C4-2B (cell line): Measurements from ENCODE around the gene KCNK13.
"Not testable (repeated sequence)": the region's sequence is repeated elsewhere in the genome, so short reads cannot be mapped to it uniquely, and the experiment has no call there.

Experiments used
- H3K27ac ChIP-seq: fragments of 450-650 bp; 2 replicates; pipeline ENCODE4 v1.5.1; 2017
- ZFX ChIP-seq: fragments of 450-650 bp; IDR thresholded peaks from 2 replicates; pipeline ENCODE4 v1.6.1; 2017
- TF ChIP-seq, protein P1 (sequence below): fragments of 450-650 bp; conservative IDR thresholded peaks from 2 replicates; pipeline ENCODE4 v1.5.1; 2017; ENCODE audit warnings: mild to moderate bottlenecking

Gene KCNK13

DNA sequence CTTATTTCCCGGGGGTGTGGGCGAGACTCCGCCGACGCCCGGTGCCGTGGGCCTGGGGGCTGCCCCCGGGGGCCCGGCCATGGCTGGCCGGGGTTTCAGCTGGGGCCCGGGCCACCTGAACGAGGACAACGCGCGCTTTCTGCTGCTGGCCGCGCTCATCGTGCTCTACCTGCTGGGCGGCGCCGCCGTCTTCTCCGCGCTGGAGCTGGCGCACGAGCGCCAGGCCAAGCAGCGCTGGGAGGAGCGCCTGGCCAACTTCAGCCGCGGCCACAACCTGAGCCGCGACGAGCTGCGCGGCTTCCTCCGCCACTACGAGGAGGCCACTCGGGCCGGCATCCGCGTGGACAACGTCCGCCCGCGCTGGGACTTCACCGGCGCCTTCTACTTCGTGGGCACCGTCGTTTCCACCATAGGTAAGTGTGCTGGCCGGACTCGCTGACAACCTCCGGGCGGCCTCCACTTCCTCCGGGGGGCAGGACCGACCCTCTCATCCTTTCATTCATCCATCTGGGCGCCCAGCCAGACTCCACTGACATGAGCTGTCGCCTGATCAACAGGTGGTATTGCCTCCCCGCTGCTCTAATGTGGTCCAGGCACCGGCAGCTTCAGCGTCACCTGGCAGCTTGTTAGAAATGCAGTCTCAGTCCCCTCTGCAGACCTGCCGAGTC, 467 bp downstream of the KCNK13 start:
- TF ChIP-seq, protein P1, sequence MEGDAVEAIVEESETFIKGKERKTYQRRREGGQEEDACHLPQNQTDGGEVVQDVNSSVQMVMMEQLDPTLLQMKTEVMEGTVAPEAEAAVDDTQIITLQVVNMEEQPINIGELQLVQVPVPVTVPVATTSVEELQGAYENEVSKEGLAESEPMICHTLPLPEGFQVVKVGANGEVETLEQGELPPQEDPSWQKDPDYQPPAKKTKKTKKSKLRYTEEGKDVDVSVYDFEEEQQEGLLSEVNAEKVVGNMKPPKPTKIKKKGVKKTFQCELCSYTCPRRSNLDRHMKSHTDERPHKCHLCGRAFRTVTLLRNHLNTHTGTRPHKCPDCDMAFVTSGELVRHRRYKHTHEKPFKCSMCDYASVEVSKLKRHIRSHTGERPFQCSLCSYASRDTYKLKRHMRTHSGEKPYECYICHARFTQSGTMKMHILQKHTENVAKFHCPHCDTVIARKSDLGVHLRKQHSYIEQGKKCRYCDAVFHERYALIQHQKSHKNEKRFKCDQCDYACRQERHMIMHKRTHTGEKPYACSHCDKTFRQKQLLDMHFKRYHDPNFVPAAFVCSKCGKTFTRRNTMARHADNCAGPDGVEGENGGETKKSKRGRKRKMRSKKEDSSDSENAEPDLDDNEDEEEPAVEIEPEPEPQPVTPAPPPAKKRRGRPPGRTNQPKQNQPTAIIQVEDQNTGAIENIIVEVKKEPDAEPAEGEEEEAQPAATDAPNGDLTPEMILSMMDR = no peak
- no peak for TF ChIP-seq ZFX
- no peak overlapping the region for H3K27ac ChIP-seq

DNA sequence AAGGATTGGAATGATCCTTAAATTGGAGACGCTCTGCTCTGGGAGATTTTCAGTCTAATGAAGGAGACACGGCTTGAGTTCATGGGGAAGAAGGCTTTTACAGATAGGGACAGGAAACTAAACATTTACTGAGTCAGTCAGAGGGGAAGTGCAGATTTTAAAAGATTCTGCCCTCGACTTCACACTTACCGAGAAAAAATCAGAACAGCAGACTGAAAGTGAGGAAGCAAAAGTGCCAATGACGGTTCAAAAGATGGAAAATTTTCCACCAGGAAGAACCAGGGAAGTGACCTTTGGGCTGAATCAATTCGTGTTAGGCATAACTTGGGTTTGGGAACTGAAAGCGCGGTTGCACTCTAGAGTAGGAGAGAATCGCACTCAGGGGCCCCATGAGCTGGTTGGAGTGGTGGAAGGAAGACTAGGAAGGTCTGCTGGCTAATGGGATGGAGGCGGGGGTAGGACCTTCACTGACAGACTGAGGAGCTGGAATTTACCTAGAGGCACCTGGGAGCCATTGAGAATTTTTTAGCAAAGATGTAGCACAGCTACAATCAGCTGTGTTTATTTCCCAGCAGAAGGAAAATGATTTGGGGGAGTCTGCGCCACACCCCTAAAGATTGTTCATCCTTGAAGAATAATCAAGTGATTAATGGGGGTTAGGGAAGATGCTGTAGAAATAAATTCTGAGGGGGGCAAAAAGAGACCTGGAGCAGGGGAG, 1.2 kb downstream of the KCNK13 start:
- TF ChIP-seq, protein P1 = no peak
- no peak for TF ChIP-seq ZFX
- H3K27ac ChIP-seq = no peak overlapping the region

DNA sequence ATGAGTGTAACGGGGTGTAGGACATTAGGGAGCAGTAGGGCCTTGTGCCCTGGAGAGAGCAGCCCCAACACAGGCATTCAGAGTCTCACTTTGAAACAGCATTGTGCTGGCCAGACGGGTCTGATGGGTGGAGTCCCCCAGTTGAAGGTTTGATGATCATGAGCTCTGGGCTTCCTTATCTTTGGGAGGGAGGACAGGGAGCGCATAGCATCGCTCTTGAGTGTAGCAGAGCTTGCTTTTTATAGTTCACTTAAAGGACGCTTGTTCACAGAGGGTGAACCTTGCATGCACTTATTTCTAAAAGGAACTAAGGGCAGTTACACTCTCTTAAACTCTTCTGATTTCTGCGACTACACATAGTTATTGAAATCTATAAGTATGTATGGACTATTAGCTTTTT, 10.6 kb downstream of the KCNK13 start:
- TF ChIP-seq ZFX = no peak
- TF ChIP-seq, protein P1 = no peak
- no peak overlapping the region for H3K27ac ChIP-seq

DNA sequence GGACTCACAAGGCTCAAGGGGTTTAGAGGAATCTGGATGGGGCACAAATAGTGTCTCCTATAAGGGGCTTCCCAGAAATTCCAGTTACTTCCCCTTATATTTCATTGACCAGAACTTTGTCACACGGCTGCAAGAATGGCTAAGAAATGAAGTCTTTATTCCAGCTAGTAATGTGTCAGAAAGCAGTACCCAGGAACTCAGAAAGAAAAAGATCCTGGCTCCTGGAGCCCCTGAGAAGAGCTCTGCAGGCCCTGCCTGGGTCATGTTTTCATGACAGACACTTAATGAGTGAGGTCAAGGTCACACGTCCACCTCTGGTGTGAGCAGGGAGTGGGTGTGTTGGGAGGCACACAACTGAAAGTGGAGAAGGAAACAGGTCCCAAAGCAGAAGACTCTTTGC, 17.8 kb downstream of the KCNK13 start:
- TF ChIP-seq ZFX = no peak
- TF ChIP-seq, protein P1 = no peak
- no peak overlapping the region for H3K27ac ChIP-seq

DNA sequence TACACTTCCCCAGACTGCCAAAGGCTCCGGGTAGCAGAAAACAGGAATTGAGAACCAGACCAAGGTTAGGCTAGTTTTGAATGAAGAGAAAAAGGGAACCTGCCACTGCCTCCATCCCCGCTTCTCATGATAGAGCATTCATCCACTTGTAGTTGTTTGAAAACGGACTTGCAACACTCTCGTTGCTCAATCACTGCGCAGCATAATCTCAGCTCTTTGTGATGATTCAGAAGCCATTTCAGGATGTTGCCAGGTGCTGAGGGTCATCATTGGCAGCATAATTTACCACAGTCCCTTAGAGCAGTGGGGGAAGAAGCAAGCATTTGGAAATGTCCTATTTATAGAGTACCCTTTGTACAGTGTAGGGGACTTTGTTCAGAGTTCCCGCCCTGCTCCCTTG, 25.6 kb downstream of the KCNK13 start:
- H3K27ac ChIP-seq = no peak overlapping the region
- TF ChIP-seq, protein P1 = no peak
- no peak for TF ChIP-seq ZFX

DNA sequence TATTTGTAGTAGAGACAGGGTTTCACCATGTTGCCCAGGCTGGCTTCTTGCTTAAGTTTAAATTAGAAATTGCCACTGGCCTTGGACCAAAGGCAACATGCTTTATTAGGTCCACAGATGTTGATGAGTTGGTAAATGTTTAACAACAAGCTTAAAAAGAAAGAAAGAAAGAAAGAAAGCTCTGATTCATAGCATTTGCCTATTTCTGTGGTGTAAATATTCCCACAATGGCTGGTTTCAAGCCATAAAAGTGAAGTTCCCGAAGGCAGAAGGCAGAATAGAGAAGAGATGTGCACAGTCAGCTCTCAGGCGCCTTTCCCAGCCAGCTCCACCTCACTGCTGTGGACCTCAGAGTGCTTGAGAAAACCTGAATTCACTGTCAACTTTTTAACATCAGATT, 26.4 kb downstream of the KCNK13 start:
- H3K27ac ChIP-seq = no peak overlapping the region
- TF ChIP-seq, protein P1 = no peak
- TF ChIP-seq ZFX = no peak

DNA sequence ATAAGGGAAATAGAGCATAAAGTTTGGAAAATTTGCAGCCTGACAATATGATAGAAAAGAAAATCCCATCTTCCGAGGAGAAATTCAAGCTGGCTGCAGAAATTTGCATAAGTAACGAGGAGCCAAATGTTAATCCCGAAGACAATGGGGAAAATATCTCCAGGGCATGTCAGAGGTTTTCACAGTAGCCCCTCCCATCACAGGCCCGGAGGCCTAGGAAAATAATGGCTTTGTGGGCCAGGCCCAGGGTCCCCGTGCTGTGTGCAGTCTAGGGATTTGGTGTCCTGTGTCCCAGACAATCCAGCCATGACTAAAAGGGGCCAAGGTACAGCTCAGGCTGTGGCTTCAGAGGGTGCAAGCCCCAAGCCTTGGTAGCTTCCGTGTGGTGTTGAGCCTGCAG, 27.7 kb downstream of the KCNK13 start:
- H3K27ac ChIP-seq = not testable (repeated sequence)

DNA sequence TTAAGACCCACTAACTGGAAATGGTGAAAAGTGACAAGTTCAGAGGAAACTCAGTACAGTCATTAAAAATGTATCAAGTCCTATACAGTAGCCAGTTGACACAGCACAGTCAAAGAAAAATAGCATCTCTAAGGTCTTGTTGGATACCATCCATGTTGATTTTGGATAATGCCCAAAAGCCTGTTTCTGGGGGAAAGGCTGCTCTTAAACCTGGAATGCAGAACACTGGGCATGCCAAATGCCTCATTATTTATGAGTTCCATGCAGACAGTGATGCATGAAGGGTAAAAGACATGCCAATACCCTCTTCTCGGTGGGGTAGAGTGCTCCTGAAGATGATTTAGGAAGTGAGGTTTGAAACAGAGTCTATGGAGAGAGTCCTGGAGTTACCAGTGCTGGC, 29.6 kb downstream of the KCNK13 start:
- TF ChIP-seq, protein P1 = no peak
- no peak for TF ChIP-seq ZFX
- H3K27ac ChIP-seq = no peak overlapping the region
